Occipital lobe (tissue), 2 donors: ENCODE data around the gene PIM3. TPM values are rescaled to one million over a fixed set of nuclear protein-coding genes. Genes with fewer than 3 reads are reported as not detected.

Experiments
- DNase-seq: peaks from one replicate; lab custom pipeline; 2025; lab: John Stamatoyannopoulos, UW
- total RNA-seq: library from RNA; depleted of rRNA; stranded (reverse); fragments of >200 nt; gene quantifications from one replicate; pipeline ENCODE4 v1.2.3, GENCODE V29; 2014

PIM3 gene
- 13.1 TPM for total RNA-seq

GRCh38 chr22:49960159-49961004, at the start of gene PIM3:
Gene PIM3, plus strand, starts transcription at chr22:49960772. Its CDS starts 176 bp downstream, at chr22:49960948.
- peak; percentile 92 for DNase-seq

GRCh38 chr22:49911881-49912625, 48.5 kb upstream of the PIM3 start:
- DNase-seq, result no peak

DNA sequence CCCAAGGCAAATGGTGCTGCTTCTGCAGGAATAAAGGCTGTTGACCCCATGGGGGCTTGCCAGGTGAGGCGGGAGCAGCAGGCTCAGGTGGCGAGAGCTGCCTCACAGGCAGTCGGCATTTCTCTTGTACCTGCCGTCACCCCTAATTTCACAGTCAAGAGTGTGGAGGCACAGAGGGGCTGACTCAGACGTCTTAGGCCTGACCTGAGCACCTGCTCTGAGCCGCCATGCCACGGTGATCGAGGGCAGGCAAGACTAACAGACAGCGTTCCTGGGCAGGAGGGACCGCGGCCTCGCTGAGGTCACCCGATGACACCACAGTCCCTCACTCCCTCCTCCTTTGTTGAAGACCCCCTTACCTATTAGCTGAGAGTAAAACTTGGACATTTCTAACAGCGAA, 47.5 kb upstream of the PIM3 start:
- no peak for DNase-seq

DNA sequence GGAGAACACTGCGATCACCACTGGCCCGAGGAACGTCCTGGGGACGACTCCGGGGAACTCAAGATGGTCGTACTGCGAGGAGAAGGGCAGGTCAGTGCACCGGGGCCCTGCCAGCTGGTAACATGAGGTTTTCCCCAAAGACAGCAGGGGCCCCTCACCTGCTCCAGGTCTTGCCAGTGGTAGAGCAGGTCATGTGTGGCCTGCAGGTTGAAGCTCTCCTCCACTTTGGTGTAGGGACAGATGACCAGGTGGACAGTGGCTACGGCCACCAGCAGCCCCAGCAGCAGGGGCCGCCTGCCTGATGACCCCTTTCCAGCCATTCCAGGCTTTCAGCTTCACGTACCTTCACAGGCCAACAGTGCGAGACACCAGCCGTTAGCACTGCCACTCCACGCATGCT, 47.1 kb upstream of the PIM3 start:
- no peak for DNase-seq

GRCh38 chr22:49914256-49914655, 46.3 kb upstream of the PIM3 start:
- DNase-seq, result no peak

DNA sequence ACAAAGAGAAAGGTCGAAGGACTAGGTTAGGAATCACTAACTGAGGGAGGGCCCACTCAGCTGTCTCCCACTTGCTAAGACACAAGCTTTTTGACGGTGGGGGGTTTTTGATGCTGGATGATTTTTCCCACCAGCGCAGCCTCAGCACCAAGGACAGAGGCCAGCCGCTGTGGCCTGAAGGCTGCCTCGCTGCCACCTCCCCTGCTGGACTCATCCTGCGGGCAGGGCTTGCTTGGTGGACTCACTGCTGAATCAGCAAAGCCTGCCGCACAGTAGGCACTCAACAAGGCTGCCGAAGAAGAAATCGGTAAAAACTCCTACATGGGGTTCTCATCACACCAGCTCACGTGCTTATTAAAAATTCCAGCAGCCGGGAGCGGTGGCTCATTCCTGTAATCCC, 45.0 kb upstream of the PIM3 start:
- no peak for DNase-seq

DNA sequence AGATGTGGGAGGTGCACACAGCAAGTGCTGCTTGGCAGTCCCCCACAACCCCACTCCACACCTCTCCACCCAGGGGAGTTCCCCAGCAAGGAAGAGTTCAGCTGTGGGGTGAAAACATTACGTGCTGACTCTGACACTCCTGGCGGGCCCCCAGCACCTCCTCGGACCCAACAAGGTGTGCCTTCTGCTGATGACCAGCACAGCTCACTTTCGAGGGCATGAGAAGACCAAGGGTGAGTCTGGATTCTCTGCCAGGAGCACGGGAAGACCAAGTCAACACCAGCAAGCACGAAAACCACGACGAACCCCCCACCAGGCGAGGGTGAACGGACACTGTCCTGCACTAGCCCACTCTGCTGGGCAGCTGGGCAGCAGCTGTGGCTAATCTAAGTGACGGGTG, 43.7 kb upstream of the PIM3 start:
- DNase-seq, result no peak

GRCh38 chr22:49917974-49918910, 42.3 kb upstream of the PIM3 start, which contains the start of the genes ALG12 and CRELD2:
Gene ALG12, minus strand, starts transcription at chr22:49918438. Its CDS starts 4,673 bp downstream, at chr22:49913765.
Gene CRELD2, plus strand, starts transcription at chr22:49918634. Its CDS starts 136 bp downstream, at chr22:49918770.
- peak; percentile 97 for DNase-seq

DNA sequence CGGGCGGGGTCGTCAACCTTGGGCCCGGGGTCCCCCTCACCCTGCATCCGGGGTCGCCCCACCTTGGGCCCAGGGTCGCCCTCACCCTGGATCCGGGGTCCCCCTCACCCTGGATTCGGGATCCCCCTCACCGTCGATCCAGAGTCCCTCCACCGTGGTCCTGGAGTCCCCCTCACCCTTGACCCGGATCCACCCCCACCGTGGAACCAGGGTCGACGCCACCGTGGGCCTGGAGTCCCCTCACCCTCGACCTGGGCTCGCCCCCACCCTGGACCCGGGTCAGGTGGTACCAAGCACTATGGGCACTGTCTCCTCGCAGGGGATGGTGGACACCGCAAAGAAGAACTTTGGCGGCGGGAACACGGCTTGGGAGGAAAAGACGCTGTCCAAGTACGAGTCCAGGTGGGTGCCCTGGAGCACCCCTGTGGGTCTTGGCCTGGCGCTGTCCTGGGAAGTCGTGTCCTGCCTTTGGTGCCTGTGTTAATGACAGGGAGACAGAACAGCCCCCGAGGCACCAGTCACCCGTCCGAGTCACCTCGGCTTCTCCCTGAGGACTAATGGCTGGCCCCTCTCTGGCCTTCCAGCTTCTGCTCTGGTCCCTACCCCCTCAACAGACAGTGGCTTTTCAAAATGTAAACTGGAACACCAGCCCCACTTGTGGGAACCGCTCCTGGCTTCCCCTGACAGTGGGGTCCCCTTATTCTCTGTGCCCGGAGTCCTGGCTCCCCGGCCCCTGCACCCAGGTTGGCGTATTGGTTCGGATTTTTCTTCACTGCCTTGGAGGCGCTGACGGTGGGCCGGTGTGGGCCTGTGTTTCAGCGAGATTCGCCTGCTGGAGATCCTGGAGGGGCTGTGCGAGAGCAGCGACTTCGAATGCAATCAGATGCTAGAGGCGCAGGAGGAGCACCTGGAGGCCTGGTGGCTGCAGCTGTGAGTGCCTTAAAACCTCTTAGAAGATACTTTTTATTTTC, 41.4 kb upstream of the PIM3 start:
- DNase-seq, result no peak

GRCh38 chr22:49920859-49921258, 39.7 kb upstream of the PIM3 start:
- no peak for DNase-seq

DNA sequence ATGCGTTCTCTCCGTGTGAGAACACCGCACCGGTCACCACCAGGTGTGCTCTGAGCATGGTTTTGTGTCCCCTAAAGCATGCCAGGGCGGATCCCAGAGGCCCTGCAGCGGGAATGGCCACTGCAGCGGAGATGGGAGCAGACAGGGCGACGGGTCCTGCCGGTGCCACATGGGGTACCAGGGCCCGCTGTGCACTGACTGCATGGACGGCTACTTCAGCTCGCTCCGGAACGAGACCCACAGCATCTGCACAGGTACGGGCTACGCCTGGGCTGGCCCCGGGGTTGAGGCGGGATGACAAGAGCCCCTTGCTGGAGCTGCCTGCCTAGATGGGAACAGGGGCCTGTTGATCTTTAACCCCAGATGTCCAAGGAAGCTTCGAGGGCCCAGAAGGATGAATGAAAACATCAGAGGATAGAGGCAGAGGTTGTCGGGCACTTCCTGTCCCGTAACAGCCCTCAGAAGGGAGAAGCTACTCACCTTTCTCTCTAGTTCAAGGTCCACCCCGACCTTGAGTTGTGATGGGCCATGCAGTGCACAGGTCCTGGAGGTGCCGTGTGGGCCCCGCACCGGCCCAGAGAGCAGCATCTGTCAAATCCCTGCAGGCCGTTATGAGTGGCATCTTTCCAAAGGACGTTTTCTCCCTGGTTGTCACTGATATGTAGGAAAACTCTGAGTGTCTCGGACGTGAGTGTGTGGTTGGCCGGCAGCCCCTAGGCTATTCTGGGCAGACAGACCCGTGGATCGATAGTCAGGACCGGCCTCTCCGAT, 38.9 kb upstream of the PIM3 start:
- no peak for DNase-seq

GRCh38 chr22:49922484-49922883, 38.1 kb upstream of the PIM3 start:
- no peak for DNase-seq

DNA sequence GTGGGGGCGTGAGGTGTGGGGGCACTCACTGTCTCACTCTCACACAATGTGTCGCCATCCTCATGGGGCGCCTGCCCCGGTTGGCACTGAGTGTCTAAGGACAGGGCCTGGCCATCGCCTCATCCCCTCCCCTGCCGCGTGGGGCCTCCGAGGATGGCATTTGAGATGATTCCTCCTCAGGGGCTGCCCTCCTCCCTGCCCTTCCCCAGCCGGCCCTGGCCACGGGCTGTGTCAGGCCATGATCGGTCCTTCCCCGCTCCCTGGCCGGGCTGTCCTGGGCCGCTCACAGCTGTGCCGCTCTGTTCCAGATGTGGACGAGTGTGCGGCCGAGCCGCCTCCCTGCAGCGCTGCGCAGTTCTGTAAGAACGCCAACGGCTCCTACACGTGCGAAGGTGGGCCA, 37.6 kb upstream of the PIM3 start:
- DNase-seq, result no peak

DNA sequence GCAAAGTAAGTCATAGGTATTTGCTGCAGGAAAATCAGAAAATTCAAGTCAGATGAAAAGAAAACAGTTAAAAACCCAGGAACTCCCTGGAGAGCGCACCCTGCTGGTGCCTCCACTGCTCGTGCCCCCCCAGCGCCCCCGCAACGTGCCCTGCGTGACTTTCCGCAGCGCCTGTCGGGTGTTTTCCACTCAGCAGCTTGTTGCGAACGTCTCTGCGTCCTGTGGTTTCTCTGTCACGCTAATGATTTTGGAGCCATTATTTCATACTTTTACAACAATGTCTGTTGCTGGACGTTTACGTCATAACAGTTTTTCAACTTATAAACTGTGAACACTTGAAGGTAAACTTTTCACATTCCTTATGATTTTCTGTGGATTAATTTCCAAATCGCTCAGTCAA, 37.1 kb upstream of the PIM3 start:
- DNase-seq, result no peak

DNA sequence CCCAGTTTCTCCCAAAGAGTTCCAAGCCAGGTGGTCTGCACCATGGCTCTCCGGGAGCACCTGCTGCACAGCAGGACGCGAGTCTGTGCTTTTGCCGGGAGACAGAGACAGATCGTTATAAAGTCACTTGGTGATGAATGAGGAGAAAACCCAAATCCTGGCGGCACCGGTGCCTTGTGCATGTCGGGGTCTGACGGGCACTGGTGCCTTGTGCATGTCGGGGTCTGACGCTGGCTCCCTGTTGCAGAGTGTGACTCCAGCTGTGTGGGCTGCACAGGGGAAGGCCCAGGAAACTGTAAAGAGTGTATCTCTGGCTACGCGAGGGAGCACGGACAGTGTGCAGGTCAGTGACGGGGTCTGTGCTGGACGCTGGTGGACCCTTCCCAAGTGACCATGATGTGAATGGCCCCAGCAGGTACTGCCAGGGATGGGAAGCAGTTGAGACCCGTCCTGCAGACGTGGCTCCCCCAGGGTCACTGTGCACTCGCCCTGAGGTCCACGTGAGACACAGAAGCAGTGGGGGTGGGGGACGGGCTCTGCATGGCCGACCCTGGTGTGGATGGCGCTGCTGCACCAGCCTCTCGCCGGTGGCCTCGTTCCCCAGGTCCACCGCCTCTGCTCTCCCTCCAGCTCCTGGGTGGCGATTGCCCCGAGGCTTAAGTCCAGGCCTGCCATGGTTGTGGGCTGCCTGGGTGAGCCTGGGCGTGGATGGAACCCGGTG, 36.3 kb upstream of the PIM3 start:
- DNase-seq, result no peak

DNA sequence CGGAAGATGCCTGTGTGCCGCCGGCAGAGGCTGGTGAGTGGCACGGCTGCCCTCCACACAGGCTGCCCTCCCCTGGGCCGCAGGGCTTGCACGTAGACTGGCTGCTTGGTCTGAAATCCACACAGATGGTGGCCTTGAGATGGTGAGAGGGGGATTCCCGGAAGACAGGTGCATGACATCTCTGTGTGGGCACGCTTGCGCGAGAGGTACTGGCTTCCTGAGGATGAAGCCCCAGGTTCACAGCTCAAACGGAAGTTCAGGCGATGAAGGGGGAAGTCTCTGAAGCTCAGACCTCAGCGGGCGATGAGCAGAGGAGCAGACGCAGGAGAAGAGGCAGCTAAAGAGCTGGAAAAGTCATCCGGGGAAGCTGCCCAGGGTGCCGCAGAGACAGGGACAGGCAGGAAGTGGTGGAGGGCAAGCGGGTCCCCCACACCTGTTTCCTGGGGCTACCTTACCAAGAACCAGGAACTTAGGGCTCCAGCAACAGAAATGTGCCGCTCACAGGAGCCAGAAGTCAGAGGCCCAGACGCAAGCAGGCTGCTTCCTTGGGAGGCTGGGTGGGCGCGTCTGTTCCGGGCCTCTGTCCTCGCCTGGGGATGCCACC, 34.9 kb upstream of the PIM3 start:
- DNase-seq, result no peak

- DNase-seq, result no peak
These were observed 33.7 kb upstream of the PIM3 start for GRCh38 chr22:49926916-49927315.

DNA sequence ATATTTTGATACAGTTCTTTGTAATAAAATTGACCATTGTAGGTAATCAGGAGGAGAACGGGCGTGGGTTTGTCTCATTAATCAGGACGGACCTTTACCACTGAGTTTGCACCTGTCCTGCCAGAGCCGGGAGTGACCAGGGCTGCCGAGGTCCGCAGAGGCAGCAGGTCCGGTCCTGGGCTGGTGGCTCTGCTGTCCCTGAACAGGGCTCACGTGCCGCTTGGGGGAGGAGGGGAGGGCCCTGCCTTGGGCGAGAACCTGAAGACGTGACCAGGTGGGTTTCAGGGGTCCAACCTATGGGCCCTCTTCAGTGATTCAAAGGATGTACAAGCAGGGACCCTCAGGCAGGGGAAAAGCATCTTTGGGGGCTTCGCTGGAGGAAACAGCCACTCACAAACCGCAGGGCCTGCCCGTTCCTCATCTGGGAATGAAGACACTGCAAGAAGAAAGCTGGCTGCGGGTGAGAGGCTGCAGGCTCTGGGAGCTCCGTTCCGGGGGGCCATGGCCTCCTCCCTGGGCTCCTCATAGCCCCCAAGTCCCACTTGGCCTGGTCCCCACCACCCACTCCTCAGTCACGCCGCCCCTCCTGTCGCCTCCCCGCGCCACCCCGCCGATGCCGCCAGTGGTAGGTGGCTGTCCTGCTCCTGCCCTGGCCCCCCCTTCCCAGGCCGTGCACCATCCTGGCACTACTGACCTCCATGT, 32.9 kb upstream of the PIM3 start:
- no peak for DNase-seq
